HG03378 (cell line): ENCODE data around the gene PTRH1.

Experiments used
- ATAC-seq: cut with Tn5 transposase; IDR thresholded peaks from one replicate; pipeline ENCODE4 v1.9.1; 2021; ENCODE audit warnings: mild to moderate bottlenecking, moderate library complexity; ENCODE audit not compliant: unreplicated experiment

Gene PTRH1

DNA sequence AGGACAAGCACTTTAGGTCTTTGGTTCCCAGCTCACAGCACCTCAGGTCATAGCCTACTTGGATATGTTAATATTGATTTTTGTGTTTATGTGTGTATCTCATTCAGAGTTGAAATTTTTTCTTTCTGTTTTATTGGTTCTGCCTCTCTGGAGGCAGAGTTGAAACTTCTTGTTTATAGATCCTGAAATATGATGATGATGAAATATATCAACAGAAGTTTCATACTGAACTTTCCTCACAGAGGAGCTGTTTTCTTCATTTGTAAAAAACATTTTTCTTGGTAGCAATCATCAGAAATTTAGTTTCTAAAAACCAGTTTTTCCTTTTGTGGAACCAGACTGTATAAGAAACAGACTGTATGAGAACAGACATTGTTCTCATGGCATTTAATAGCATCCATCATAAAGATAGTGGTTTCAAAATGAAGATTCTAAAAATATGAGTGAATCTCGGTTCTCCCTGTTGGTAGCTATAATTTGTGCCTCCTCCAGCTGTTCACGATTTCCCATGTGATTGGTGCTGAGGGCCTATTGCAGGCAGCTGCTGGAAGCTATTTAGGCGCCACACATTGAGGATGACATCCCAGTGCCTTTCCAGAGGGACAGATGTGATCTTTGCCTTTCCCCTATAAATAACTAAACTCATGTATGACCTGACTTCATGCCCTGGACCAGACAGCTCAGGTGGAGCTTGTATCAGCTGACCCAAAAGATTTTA is 48.2 kb downstream of the PTRH1 start:
- ATAC-seq = no peak

DNA sequence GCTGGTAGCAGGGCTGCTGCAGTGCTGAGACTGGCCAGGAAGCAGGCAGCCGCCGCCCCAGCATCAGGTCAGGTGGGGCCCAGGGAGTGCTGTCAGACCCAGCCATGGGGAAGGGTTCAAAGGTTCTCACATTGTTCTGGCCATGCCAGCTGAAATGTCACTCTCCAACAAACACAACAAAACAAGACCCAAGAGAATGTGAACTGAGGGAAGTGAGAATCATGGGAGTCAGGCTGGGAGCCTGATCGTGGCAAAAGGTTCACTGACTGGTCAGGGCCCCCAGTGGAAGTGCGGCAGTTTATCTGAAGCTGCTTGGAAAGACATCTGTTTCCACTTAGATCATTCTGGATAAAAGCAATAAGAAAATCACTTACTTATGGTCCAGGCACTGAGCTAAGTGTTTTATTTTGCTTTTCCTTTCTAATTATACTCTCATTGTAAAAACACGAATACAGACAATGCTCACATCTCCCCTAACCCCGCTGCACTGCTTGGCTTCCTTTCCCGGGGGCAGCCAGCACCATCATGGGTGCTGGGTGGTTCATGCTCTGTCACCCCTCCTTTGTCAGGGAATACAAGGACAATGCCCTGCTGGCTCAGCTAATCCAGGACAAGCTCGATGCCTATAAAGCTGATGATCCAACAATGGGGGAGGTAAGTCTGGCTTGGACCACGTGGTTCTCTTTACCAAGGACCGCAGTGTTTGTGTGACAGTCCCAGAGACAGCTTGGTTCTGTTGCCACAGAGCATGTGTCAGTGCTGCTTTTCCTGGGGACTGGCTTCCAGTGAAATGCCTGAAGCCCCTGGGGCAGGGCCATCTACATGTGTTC is 50.6 kb downstream of the PTRH1 start:
- ATAC-seq = no peak

DNA sequence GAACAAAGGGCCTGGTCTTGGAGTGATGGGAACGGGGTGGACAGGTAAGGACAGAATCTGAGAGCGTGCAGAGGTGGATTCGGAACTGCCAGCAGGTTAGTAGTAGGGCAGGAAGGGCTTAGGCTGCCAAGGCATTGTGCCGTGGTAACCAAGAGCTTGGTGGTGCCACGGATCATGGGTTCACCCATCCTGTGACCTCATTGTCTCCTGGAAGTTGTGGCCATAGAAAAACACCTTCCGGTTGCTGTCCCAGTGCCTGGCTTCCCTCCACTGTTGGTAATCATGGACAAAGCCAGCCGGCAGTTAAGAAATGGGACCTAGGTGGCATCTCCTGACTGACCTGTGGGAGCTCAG is 51.2 kb downstream of the PTRH1 start:
- no peak for ATAC-seq
